SU-DHL-6 (cell line): ENCODE data around the gene MYOM1.

Experiments
- H2AFZ ChIP-seq: fragments of 200-600 bp; sonication (generic); 2 replicates; pipeline ENCODE4 v1.6.1; 2014; ENCODE audit warnings: low read depth, mild to moderate bottlenecking, moderate library complexity, mixed read lengths, antibody characterized with exemption, low read length; ENCODE audit not compliant: severe bottlenecking
- H3F3A ChIP-seq: fragments of 200-600 bp; shearing (Covaris generic); 2 replicates; pipeline ENCODE4 v1.6.0; 2016; ENCODE audit warnings: antibody characterized with exemption, mild to moderate bottlenecking; ENCODE audit not compliant: insufficient read depth
- H3K27ac ChIP-seq: fragments of 200-600 bp; sonication (generic); 2 replicates; pipeline ENCODE4 v1.5.1; 2016; ENCODE audit warnings: low read depth, mild to moderate bottlenecking, low read length, moderate library complexity, mixed read lengths
- H3K27me3 ChIP-seq: fragments of 200-600 bp; sonication (generic), shearing (Covaris generic); 2 replicates; pipeline ENCODE4 v1.6.0; 2014; ENCODE audit warnings: mild to moderate bottlenecking, low read length
- H3K36me3 ChIP-seq: fragments of 200-600 bp; sonication (generic); 2 replicates; pipeline ENCODE4 v1.6.1; 2014; ENCODE audit warnings: mild to moderate bottlenecking, low read length, mixed read lengths
- H3K4me2 ChIP-seq: fragments of 300-600, 200-600 bp; shearing (Covaris generic), sonication (generic); 2 replicates; pipeline ENCODE4 v1.6.0; 2014; ENCODE audit warnings: low read length, low read depth, mild to moderate bottlenecking; ENCODE audit not compliant: poor library complexity, severe bottlenecking
- H3K4me3 ChIP-seq: fragments of 200-600 bp; sonication (generic); 2 replicates; pipeline ENCODE4 v1.5.1; 2014; ENCODE audit warnings: antibody characterized with exemption, low read length, mild to moderate bottlenecking, mixed read lengths; ENCODE audit not compliant: insufficient read depth, poor library complexity, severe bottlenecking
- H3K79me2 ChIP-seq: fragments of 200-600 bp; sonication (generic); 2 replicates; pipeline ENCODE4 v1.6.1; 2014; ENCODE audit warnings: mild to moderate bottlenecking, low read length, moderate library complexity; ENCODE audit not compliant: insufficient read depth
- H3K9ac ChIP-seq: fragments of 200-600 bp; sonication (generic); 2 replicates; pipeline ENCODE4 v1.7.0; 2014; ENCODE audit warnings: mild to moderate bottlenecking, low read length
- H3K9me2 ChIP-seq: fragments of 200-600 bp; sonication (generic); replicated peaks from 2 replicates; pipeline ENCODE4 v1.6.1; 2014; ENCODE audit warnings: low read length; ENCODE audit not compliant: insufficient read depth
- H3K9me3 ChIP-seq: fragments of 200-600 bp; sonication (generic); 2 replicates; pipeline ENCODE4 v1.6.1; 2014; ENCODE audit warnings: low read length, mixed read lengths; ENCODE audit not compliant: insufficient read depth
- H4K20me1 ChIP-seq: fragments of 200-600 bp; sonication (generic); 2 replicates; pipeline ENCODE4 v1.6.1; 2014; ENCODE audit warnings: low read depth, mild to moderate bottlenecking, antibody characterized with exemption, low read length, moderate library complexity, mixed read lengths
- CTCF ChIP-seq: fragments of 200-600 bp; sonication (generic); IDR thresholded peaks from one replicate; pipeline ENCODE4 v1.5.1; 2017; ENCODE audit warnings: antibody characterized with exemption, mild to moderate bottlenecking, low read length, moderate library complexity; ENCODE audit not compliant: insufficient read depth, poor library complexity, severe bottlenecking
- EZH2phosphoT487 ChIP-seq: fragments of 200-600 bp; sonication (generic), shearing (Covaris generic); conservative IDR thresholded peaks from 2 replicates; pipeline ENCODE4 v1.6.1; 2018; ENCODE audit warnings: mild to moderate bottlenecking, antibody characterized with exemption, low read length, moderate library complexity, mixed read lengths

MYOM1 gene

GRCh38 chr18:3216987-3217386 is 2.8 kb downstream of the MYOM1 start:
- H3K9ac ChIP-seq, result no peak overlapping the region
- H3K9me3 ChIP-seq, result no peaks in the 10 kb centered on the region
- no peaks in the 10 kb centered on the region for H3K79me2 ChIP-seq
- no peaks in the 10 kb centered on the region for H3F3A ChIP-seq
- H3K9me2 ChIP-seq, result no peaks in the 10 kb centered on the region
- no peaks in the 10 kb centered on the region for H4K20me1 ChIP-seq
- no peak overlapping the region for H3K27ac ChIP-seq
- H3K27me3 ChIP-seq, result no peaks in the 10 kb centered on the region
- no peak overlapping the region for H3K4me3 ChIP-seq
- no peaks in the 10 kb centered on the region for H3K36me3 ChIP-seq
- TF ChIP-seq EZH2phosphoT487 (no peak), CTCF (no peak)
- H3K4me2 ChIP-seq, result no peak overlapping the region
- H2AFZ ChIP-seq, result no peak overlapping the region

- no peak for TF ChIP-seq CTCF
- TF ChIP-seq EZH2phosphoT487, result no peak
- Histone ChIP-seq H3K79me2 (no peaks in the 10 kb centered on the region), H3K4me2 (no peak overlapping the region), H3K4me3 (no peak overlapping the region), H3K27ac (no peak overlapping the region), H2AFZ (no peak overlapping the region), H3K9me2 (no peaks in the 10 kb centered on the region), H3K9ac (no peak overlapping the region), H4K20me1 (no peaks in the 10 kb centered on the region), H3F3A (no peaks in the 10 kb centered on the region), H3K9me3 (no peaks in the 10 kb centered on the region), H3K27me3 (no peaks in the 10 kb centered on the region), H3K36me3 (no peaks in the 10 kb centered on the region)
Measured at GRCh38 chr18:3214855-3215637, 4.7 kb downstream of the MYOM1 start.

GRCh38 chr18:3213300-3214059 is 6.3 kb downstream of the MYOM1 start:
- H3K4me2 ChIP-seq, result no peak overlapping the region
- no peaks in the 10 kb centered on the region for H3F3A ChIP-seq
- no peak overlapping the region for H2AFZ ChIP-seq
- no peaks in the 10 kb centered on the region for H3K36me3 ChIP-seq
- no peaks in the 10 kb centered on the region for H3K27me3 ChIP-seq
- H3K9me3 ChIP-seq, result no peaks in the 10 kb centered on the region
- no peak overlapping the region for H3K4me3 ChIP-seq
- H4K20me1 ChIP-seq, result no peaks in the 10 kb centered on the region
- H3K9ac ChIP-seq, result no peak overlapping the region
- no peaks in the 10 kb centered on the region for H3K9me2 ChIP-seq
- no peak overlapping the region for H3K27ac ChIP-seq
- H3K79me2 ChIP-seq, result no peaks in the 10 kb centered on the region
- TF ChIP-seq EZH2phosphoT487, result no peak
- no peak for TF ChIP-seq CTCF
